ENCODE measurements around the gene FRMPD4.

The FRMPD4 gene

DNA sequence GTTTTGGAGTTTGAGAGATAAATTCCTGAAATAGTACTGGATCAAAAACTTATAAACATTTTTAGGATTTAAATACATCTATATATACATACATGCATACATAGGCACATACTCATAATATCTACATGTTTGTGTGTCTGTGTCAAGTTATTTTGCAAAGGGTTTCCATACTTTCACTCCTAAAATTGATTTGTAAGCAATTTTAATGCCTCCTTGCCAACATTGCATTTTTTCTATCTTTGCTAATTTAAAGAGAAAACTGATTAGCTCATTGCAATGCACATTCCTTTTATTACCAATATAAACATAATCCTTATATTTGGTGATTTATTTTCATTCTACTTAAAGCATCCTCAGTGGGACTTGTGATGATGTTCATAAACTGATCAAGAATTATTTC, 258.3 kb downstream of the FRMPD4 start:
- Histone ChIP-seq H4K20me1 (ENCODE audit: insufficient read depth, low read length, poor library complexity, severe bottlenecking) (no peaks in the 10 kb centered on the region), H2AFZ (ENCODE audit: low read length) (no peak overlapping the region), H3K4me1 (ENCODE audit: insufficient read depth, low read length, poor library complexity, severe bottlenecking) (no peaks in the 10 kb centered on the region), H3K9me2 (replicated peaks; ENCODE audit: low read depth, low read length) (no peaks in the 10 kb centered on the region), H3K36me3 (ENCODE audit: insufficient read depth, low read length) (no peaks in the 10 kb centered on the region), H3K9ac (ENCODE audit: low read depth, low read length, poor library complexity, severe bottlenecking) (no peak overlapping the region), H3K27me3 (ENCODE audit: insufficient read depth, low read length, poor library complexity, severe bottlenecking) (no peaks in the 10 kb centered on the region), H3K9me3 (ENCODE audit: insufficient read depth, low read depth, low read length) (no peaks in the 10 kb centered on the region), H3K4me2 (ENCODE audit: low read depth, low read length, poor library complexity, severe bottlenecking) (no peak overlapping the region), H3F3A (ENCODE audit: low read depth) (no peaks in the 10 kb centered on the region), H3K79me2 (ENCODE audit: insufficient read depth, low read length) (no peaks in the 10 kb centered on the region), H3K4me3 (ENCODE audit: low read length, poor library complexity, severe bottlenecking) (no peak overlapping the region)
- TF ChIP-seq, protein P1, sequence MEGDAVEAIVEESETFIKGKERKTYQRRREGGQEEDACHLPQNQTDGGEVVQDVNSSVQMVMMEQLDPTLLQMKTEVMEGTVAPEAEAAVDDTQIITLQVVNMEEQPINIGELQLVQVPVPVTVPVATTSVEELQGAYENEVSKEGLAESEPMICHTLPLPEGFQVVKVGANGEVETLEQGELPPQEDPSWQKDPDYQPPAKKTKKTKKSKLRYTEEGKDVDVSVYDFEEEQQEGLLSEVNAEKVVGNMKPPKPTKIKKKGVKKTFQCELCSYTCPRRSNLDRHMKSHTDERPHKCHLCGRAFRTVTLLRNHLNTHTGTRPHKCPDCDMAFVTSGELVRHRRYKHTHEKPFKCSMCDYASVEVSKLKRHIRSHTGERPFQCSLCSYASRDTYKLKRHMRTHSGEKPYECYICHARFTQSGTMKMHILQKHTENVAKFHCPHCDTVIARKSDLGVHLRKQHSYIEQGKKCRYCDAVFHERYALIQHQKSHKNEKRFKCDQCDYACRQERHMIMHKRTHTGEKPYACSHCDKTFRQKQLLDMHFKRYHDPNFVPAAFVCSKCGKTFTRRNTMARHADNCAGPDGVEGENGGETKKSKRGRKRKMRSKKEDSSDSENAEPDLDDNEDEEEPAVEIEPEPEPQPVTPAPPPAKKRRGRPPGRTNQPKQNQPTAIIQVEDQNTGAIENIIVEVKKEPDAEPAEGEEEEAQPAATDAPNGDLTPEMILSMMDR (conservative IDR thresholded peaks at IDR 0.05; ENCODE audit: low read length) = no peak
- no peak for TF ChIP-seq EZH2phosphoT487 (IDR thresholded peaks at IDR 0.05; ENCODE audit: borderline replicate concordance)

DNA sequence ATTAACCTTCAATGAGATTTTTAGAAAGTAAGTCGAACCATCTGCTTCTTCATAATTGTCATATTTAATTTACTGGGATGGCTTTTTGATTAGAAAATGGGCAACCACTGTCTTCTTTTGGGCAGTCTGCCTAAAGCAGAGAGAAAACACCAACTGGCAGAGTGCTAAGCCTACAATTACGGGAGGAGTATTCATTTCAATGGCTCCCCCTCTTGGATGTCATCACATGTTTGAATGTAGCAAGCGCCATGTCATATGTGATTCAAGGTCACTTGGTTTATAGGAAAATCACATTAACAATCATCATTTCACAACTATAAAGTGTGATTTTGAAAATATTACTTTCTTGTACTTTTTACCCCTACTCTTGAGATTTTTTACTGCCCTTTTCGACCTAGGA, 261.9 kb downstream of the FRMPD4 start:
- Histone ChIP-seq H3K9me2 (replicated peaks; ENCODE audit: low read depth, low read length) (no peaks in the 10 kb centered on the region), H3K4me2 (ENCODE audit: low read depth, low read length, poor library complexity, severe bottlenecking) (no peak overlapping the region), H2AFZ (ENCODE audit: low read length) (no peak overlapping the region), H3K27me3 (ENCODE audit: insufficient read depth, low read length, poor library complexity, severe bottlenecking) (no peaks in the 10 kb centered on the region), H3K36me3 (ENCODE audit: insufficient read depth, low read length) (no peaks in the 10 kb centered on the region), H3K9me3 (ENCODE audit: insufficient read depth, low read depth, low read length) (no peaks in the 10 kb centered on the region), H3K4me3 (ENCODE audit: low read length, poor library complexity, severe bottlenecking) (no peak overlapping the region), H3K9ac (ENCODE audit: low read depth, low read length, poor library complexity, severe bottlenecking) (no peak overlapping the region), H4K20me1 (ENCODE audit: insufficient read depth, low read length, poor library complexity, severe bottlenecking) (no peaks in the 10 kb centered on the region), H3K79me2 (ENCODE audit: insufficient read depth, low read length) (no peaks in the 10 kb centered on the region), H3F3A (ENCODE audit: low read depth) (no peaks in the 10 kb centered on the region), H3K4me1 (ENCODE audit: insufficient read depth, low read length, poor library complexity, severe bottlenecking) (no peaks in the 10 kb centered on the region)
- no peak for TF ChIP-seq EZH2phosphoT487 (IDR thresholded peaks at IDR 0.05; ENCODE audit: borderline replicate concordance)
- TF ChIP-seq, protein P1 (conservative IDR thresholded peaks at IDR 0.05; ENCODE audit: low read length) = no peak

DNA sequence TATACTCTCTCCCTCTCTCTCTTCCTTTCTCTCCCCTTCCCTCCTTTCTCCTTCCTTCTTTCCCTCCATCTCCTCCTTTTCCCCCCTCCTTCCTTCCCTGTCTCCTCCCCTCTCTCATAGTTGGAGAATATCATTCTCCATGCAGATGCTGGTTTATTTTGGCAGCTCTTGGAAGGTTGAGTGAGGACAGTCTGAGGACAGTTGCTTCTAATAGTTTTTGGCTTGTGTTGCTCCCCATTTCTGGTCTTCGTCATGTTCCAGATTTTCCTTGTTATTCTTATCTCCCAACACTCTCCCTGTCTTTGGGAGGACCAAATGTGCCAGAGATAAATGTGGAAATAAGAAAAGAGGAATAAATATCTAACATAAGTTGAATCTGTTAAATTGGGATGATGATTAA, 263.0 kb downstream of the FRMPD4 start:
- no peak overlapping the region for H3K4me2 ChIP-seq (ENCODE audit: low read depth, low read length, poor library complexity, severe bottlenecking)
- H3K9ac ChIP-seq (ENCODE audit: low read depth, low read length, poor library complexity, severe bottlenecking) = no peak overlapping the region
- no peaks in the 10 kb centered on the region for H3K79me2 ChIP-seq (ENCODE audit: insufficient read depth, low read length)
- TF ChIP-seq, protein P1 (conservative IDR thresholded peaks at IDR 0.05; ENCODE audit: low read length) = no peak
- TF ChIP-seq EZH2phosphoT487 (IDR thresholded peaks at IDR 0.05; ENCODE audit: borderline replicate concordance) = no peak
- no peaks in the 10 kb centered on the region for H3F3A ChIP-seq (ENCODE audit: low read depth)
- no peaks in the 10 kb centered on the region for H3K36me3 ChIP-seq (ENCODE audit: insufficient read depth, low read length)
- H3K27me3 ChIP-seq (ENCODE audit: insufficient read depth, low read length, poor library complexity, severe bottlenecking) = no peaks in the 10 kb centered on the region
- no peaks in the 10 kb centered on the region for H3K9me2 ChIP-seq (replicated peaks; ENCODE audit: low read depth, low read length)
- H3K9me3 ChIP-seq (ENCODE audit: insufficient read depth, low read depth, low read length) = no peaks in the 10 kb centered on the region
- H3K4me1 ChIP-seq (ENCODE audit: insufficient read depth, low read length, poor library complexity, severe bottlenecking) = no peaks in the 10 kb centered on the region
- no peak overlapping the region for H3K4me3 ChIP-seq (ENCODE audit: low read length, poor library complexity, severe bottlenecking)
- H2AFZ ChIP-seq (ENCODE audit: low read length) = no peak overlapping the region
- H4K20me1 ChIP-seq (ENCODE audit: insufficient read depth, low read length, poor library complexity, severe bottlenecking) = no peaks in the 10 kb centered on the region
